Muscle layer of colon (tissue), 2 donors: ENCODE data around the gene USH2A.

Source experiments
- H3K27ac ChIP-seq: one replicate; pipeline ENCODE4 v1.7.0; 2013; ENCODE audit warnings: low read depth, mild to moderate bottlenecking, low read length, moderate library complexity
- H3K27me3 ChIP-seq, 2 donors: one replicate each; pipeline ENCODE4 v1.7.0; 2013; ENCODE audit warnings: low read length in 2 of 2, mild to moderate bottlenecking in 2 of 2; ENCODE audit not compliant: insufficient read depth in 2 of 2, control insufficient read depth in 1 of 2
- H3K36me3 ChIP-seq: one replicate; pipeline ENCODE4 v1.7.0; 2013; ENCODE audit warnings: mild to moderate bottlenecking, low read length; ENCODE audit not compliant: insufficient read depth
- H3K4me1 ChIP-seq: one replicate; pipeline ENCODE4 v1.7.0; 2013; ENCODE audit warnings: mild to moderate bottlenecking, low read length; ENCODE audit not compliant: insufficient read depth
- H3K4me3 ChIP-seq, 2 donors: one replicate each; pipeline ENCODE4 v1.7.0; 2013; ENCODE audit warnings: low read length in 2 of 2, low read depth in 1 of 2, mild to moderate bottlenecking in 1 of 2, moderate library complexity in 1 of 2
- H3K9ac ChIP-seq: one replicate; pipeline ENCODE4 v1.7.0; 2013; ENCODE audit warnings: low read length
- H3K9me3 ChIP-seq: one replicate; pipeline ENCODE4 v1.7.0; 2013; ENCODE audit warnings: mild to moderate bottlenecking, low read length
- donor health status: abdominal sarcoma.
- donor health status: Adenocarcinoma of cecum.

Gene USH2A

GRCh38 chr1:216270086-216270773 lies 153.0 kb downstream of the USH2A start:
- Histone ChIP-seq H3K4me1 (no peaks in the 10 kb centered on the region), H3K27me3 (no peaks in the 10 kb centered on the region), H3K9me3 (no peaks in the 10 kb centered on the region), H3K9ac (no peak overlapping the region), H3K27ac (no peak overlapping the region), H3K36me3 (no peaks in the 10 kb centered on the region), H3K4me3 (no peak overlapping the region)

DNA sequence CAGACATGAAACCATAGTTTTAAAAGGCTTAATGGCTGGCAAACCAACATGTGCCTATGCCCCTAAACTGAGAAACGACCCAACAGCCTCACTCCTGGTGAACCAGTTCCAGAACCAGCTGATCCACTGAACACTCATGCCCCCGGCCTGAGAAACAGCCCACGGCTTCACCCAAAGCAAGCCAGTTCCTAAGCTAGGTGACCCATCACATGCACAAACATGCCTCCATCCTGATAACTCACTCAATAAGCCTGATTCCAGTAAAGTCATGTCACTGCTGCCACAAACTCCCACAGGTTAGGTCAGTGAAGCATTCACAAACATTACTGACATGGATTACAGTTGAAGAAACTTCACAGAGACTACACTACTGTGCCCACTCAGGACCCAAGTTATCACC lies 161.6 kb downstream of the USH2A start:
- H3K9me3 ChIP-seq = no peaks in the 10 kb centered on the region

GRCh38 chr1:216258856-216259255 lies 164.4 kb downstream of the USH2A start:
- no peak overlapping the region for H3K9ac ChIP-seq
- H3K36me3 ChIP-seq = no peaks in the 10 kb centered on the region
- no peaks in the 10 kb centered on the region for H3K27me3 ChIP-seq
- no peak overlapping the region for H3K27ac ChIP-seq
- H3K4me1 ChIP-seq = no peaks in the 10 kb centered on the region
- H3K9me3 ChIP-seq = no peaks in the 10 kb centered on the region
- no peak overlapping the region for H3K4me3 ChIP-seq

More for the DNA sequence above, 161.6 kb downstream of the USH2A start:
- H3K27me3 ChIP-seq = no peaks in the 10 kb centered on the region
- no peak overlapping the region for H3K27ac ChIP-seq
- no peak overlapping the region for H3K9ac ChIP-seq
- H3K36me3 ChIP-seq = no peaks in the 10 kb centered on the region
- H3K4me1 ChIP-seq = no peaks in the 10 kb centered on the region
- no peak overlapping the region for H3K4me3 ChIP-seq

DNA sequence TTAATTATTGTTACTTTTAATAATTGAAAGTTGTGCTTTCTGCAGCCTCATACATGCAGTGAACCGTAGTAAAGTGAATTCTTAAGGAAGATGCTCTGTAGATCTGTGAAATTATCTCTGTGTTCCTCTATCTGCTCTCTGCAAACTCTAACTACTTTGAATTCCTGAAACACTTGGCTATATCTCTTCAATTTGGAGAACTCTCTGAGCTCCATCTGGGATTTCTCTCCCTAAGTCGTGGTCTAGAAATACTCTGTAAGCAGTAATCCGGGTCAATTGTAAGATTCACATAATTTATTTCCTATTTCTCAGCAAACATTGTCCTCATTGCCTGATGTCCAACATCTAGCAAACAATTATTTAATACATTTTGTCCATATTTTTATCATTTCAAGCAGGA lies 164.9 kb downstream of the USH2A start:
- Histone ChIP-seq H3K36me3 (no peaks in the 10 kb centered on the region), H3K27me3 (no peaks in the 10 kb centered on the region), H3K9me3 (no peaks in the 10 kb centered on the region), H3K4me1 (no peaks in the 10 kb centered on the region), H3K9ac (no peak overlapping the region), H3K4me3 (no peak overlapping the region), H3K27ac (no peak overlapping the region)

GRCh38 chr1:216250861-216251260 lies 172.4 kb downstream of the USH2A start:
- Histone ChIP-seq H3K9me3 (no peaks in the 10 kb centered on the region), H3K4me1 (no peaks in the 10 kb centered on the region), H3K9ac (no peak overlapping the region), H3K27me3 (no peaks in the 10 kb centered on the region), H3K27ac (no peak overlapping the region), H3K4me3 (no peak overlapping the region), H3K36me3 (no peaks in the 10 kb centered on the region)

GRCh38 chr1:216248628-216249027 lies 174.6 kb downstream of the USH2A start:
- Histone ChIP-seq H3K27me3 (no peaks in the 10 kb centered on the region), H3K9me3 (no peaks in the 10 kb centered on the region), H3K36me3 (no peaks in the 10 kb centered on the region), H3K4me1 (no peaks in the 10 kb centered on the region), H3K4me3 (no peak overlapping the region), H3K27ac (no peak overlapping the region), H3K9ac (no peak overlapping the region)

DNA sequence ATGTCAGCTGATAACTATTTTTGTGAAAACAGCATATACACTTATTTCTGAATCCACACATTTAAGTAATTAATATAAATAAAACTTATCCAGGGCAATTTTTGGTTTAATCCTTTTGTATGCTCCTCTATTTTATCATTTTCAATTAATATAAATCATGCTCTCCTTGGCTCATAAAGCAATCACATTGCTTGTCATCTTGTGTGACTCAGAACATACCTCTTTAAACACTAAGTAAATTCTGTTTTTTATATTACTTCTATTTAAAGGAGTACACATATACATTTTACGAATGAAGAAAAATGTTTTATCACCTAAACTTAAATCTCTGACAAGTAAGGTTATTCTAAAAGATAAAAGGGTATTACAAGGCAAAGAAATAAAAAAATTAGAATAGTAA lies 175.3 kb downstream of the USH2A start:
- Histone ChIP-seq H3K4me3 (no peak overlapping the region), H3K4me1 (no peaks in the 10 kb centered on the region), H3K9me3 (no peaks in the 10 kb centered on the region), H3K36me3 (no peaks in the 10 kb centered on the region), H3K27me3 (no peaks in the 10 kb centered on the region), H3K27ac (no peak overlapping the region), H3K9ac (no peak overlapping the region)

GRCh38 chr1:216246577-216247203 lies 176.6 kb downstream of the USH2A start:
- no peaks in the 10 kb centered on the region for H3K36me3 ChIP-seq
- no peak overlapping the region for H3K4me3 ChIP-seq
- H3K9ac ChIP-seq = no peak overlapping the region
- no peaks in the 10 kb centered on the region for H3K9me3 ChIP-seq
- H3K27ac ChIP-seq = no peak overlapping the region
- H3K27me3 ChIP-seq = no peaks in the 10 kb centered on the region
- no peaks in the 10 kb centered on the region for H3K4me1 ChIP-seq

DNA sequence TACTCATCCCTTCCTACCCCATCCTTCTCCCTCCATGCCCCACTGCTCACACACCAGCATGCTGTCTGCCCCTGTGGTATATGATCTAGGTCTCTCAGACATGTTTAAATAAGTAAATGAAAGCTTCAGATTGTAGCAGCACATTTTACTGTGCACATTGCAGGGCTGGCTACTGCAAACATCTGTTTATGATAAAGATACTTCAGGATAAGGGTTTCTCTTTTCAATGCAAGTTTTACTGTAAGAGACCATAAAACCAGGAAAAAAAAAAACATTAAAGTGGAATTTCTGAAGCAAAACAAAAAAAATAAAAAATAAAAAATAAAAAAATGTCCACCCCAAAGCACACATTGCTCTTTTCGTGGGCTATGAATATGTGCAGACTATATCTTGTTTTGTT lies 184.4 kb downstream of the USH2A start:
- Histone ChIP-seq H3K27me3 (no peaks in the 10 kb centered on the region), H3K4me1 (no peaks in the 10 kb centered on the region), H3K27ac (no peak overlapping the region), H3K4me3 (no peak overlapping the region), H3K36me3 (no peaks in the 10 kb centered on the region), H3K9me3 (no peaks in the 10 kb centered on the region), H3K9ac (no peak overlapping the region)

DNA sequence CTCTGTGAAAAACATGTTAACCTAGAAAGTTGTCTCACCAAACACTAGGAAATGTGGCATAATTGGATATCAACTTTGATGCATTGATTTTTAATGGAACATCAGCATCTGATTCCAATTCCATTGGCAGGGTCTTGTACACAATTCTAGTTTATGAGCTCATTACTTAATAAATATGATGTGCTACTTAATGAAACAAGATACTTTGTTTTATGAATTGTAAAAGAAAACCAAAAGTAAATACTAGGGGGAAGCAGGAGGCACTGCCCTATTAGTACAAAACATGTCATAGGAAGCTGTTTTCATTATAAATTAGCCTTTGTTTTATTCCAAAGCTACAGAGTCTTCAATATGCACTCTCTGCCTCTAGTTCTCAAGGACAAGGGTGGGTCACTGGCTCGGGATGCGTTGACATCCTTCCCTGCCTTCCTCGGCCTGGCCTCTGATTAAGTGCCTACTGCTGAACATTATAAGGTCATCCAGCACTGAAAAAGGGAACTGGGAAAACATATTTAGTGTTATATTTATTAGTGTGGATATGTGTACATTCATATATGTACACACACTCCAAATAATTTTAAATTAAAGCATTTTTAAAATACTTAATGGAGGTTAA lies 185.2 kb downstream of the USH2A start:
- no peak overlapping the region for H3K9ac ChIP-seq
- no peaks in the 10 kb centered on the region for H3K9me3 ChIP-seq
- H3K4me1 ChIP-seq = no peaks in the 10 kb centered on the region
- H3K36me3 ChIP-seq = no peaks in the 10 kb centered on the region
- no peak overlapping the region for H3K4me3 ChIP-seq
- H3K27ac ChIP-seq = no peak overlapping the region
- no peaks in the 10 kb centered on the region for H3K27me3 ChIP-seq

DNA sequence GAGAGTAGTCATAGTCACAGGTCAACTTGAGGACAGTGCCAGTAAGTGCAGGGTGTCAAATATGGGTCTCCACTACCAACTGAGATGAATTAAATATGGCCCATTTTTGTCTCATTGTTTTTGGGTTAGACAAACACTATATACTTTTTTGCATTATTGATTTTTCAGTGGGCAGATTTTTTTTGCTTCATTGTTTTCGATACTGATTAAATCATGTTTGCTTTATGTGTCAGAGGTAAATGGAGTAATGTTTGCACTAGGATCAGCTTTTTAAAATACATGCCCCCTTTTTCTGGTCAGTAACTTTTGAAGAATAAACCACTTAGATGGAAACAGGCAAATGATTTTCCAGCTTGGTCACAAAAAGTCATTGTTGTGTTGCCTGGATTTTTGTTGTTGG lies 199.0 kb downstream of the USH2A start:
- H3K36me3 ChIP-seq = no peaks in the 10 kb centered on the region
- no peak overlapping the region for H3K27ac ChIP-seq
- no peaks in the 10 kb centered on the region for H3K9me3 ChIP-seq
- no peak overlapping the region for H3K9ac ChIP-seq
- no peaks in the 10 kb centered on the region for H3K27me3 ChIP-seq
- peaks cover 6% of the 10 kb centered on the region for H3K4me1 ChIP-seq
- H3K4me3 ChIP-seq = no peak overlapping the region

GRCh38 chr1:216223486-216223885 lies 199.8 kb downstream of the USH2A start:
- H3K9me3 ChIP-seq = no peaks in the 10 kb centered on the region
- no peak overlapping the region for H3K27ac ChIP-seq
- H3K27me3 ChIP-seq = no peaks in the 10 kb centered on the region
- H3K4me1 ChIP-seq = peaks cover 6% of the 10 kb centered on the region
- no peak overlapping the region for H3K9ac ChIP-seq
- no peaks in the 10 kb centered on the region for H3K36me3 ChIP-seq
- H3K4me3 ChIP-seq = no peak overlapping the region
